Mesenchymal stem cell (in vitro differentiated cells and primary cell): Measurements from ENCODE around the gene TTLL10.

Experiments used
- DNase-seq: peaks from one replicate; pipeline ENCODE4 v3.0.0-alpha.2; 2013
- H2AFZ ChIP-seq: one replicate; pipeline ENCODE4 v1.6.1; 2013; ENCODE audit warnings: low read depth, mild to moderate bottlenecking, control low read depth, inconsistent platforms, low read length, moderate library complexity
- H2AK5ac ChIP-seq: 2 replicates; pipeline ENCODE4 v1.6.1; 2013; ENCODE audit warnings: low read length, moderate library complexity, mild to moderate bottlenecking, inconsistent platforms; ENCODE audit not compliant: severe bottlenecking
- H2BK120ac ChIP-seq: one replicate; pipeline ENCODE4 v1.6.1; 2013; ENCODE audit warnings: low read depth, mild to moderate bottlenecking, inconsistent platforms, low read length, moderate library complexity
- H2BK12ac ChIP-seq, 2 experiments: one replicate each; pipeline ENCODE4 v1.6.1; 2013; ENCODE audit warnings: inconsistent platforms in 2 of 2, low read length in 2 of 2, mild to moderate bottlenecking in 2 of 2, moderate library complexity in 2 of 2, control low read depth in 1 of 2
- H2BK15ac ChIP-seq: one replicate; pipeline ENCODE4 v1.6.1; 2013; ENCODE audit warnings: mild to moderate bottlenecking, low read depth, inconsistent platforms; ENCODE audit not compliant: poor library complexity, severe bottlenecking
- H2BK5ac ChIP-seq: 2 replicates; pipeline ENCODE4 v1.6.1; 2013; ENCODE audit warnings: low read depth, mild to moderate bottlenecking, low read length, control low read depth, inconsistent platforms; ENCODE audit not compliant: poor library complexity, severe bottlenecking
- H3K14ac ChIP-seq, 2 experiments: one replicate each; pipeline ENCODE4 v1.6.1; 2013; ENCODE audit warnings: inconsistent platforms in 2 of 2, low read length in 2 of 2, control low read depth in 1 of 2, mild to moderate bottlenecking in 1 of 2, moderate library complexity in 1 of 2
- H3K18ac ChIP-seq, 2 experiments: one replicate each; pipeline ENCODE4 v1.6.1; 2013; ENCODE audit warnings: inconsistent platforms in 2 of 2, low read length in 2 of 2, control low read depth in 1 of 2, low read depth in 1 of 2, mild to moderate bottlenecking in 1 of 2
- H3K23ac ChIP-seq, 2 experiments: one replicate each; pipeline ENCODE4 v1.6.1; 2013; ENCODE audit warnings: inconsistent platforms in 2 of 2, low read length in 2 of 2, mild to moderate bottlenecking in 2 of 2, moderate library complexity in 2 of 2, control low read depth in 1 of 2
- H3K27ac ChIP-seq: 2 replicates; pipeline ENCODE4 v1.5.1; 2013; ENCODE audit warnings: mild to moderate bottlenecking, moderate library complexity, low read length, control low read depth, inconsistent platforms; ENCODE audit not compliant: poor library complexity, severe bottlenecking
- H3K27me3 ChIP-seq, 2 experiments: 2 replicates each; pipeline versions ENCODE4 v1.6.1 to v1.7.0; 2013; ENCODE audit warnings: low read length in 2 of 2, mild to moderate bottlenecking in 2 of 2, moderate library complexity in 2 of 2, control low read depth in 1 of 2, inconsistent platforms in 1 of 2; ENCODE audit not compliant: control insufficient read depth in 1 of 2, insufficient read depth in 1 of 2
- H3K36me3 ChIP-seq, 2 experiments: 2 replicates each; pipeline versions ENCODE4 v1.6.1 to v1.7.0; 2013; ENCODE audit warnings: low read length in 2 of 2, control low read depth in 1 of 2, inconsistent platforms in 1 of 2, low read depth in 1 of 2, mild to moderate bottlenecking in 1 of 2; ENCODE audit not compliant: insufficient read depth in 2 of 2, control insufficient read depth in 1 of 2
- H3K4ac ChIP-seq, 2 experiments: one replicate each; pipeline ENCODE4 v1.6.1; 2013; ENCODE audit warnings: inconsistent platforms in 2 of 2, low read length in 2 of 2, mild to moderate bottlenecking in 2 of 2, moderate library complexity in 2 of 2, control low read depth in 1 of 2, low read depth in 1 of 2
- H3K4me1 ChIP-seq: 2 replicates; pipeline ENCODE4 v1.6.1; 2013; ENCODE audit warnings: low read depth, low read length, control low read depth; ENCODE audit not compliant: control insufficient read depth, insufficient read depth
- H3K4me2 ChIP-seq: 2 replicates; pipeline ENCODE4 v1.6.1; 2013; ENCODE audit warnings: low read length, mild to moderate bottlenecking, inconsistent platforms; ENCODE audit not compliant: poor library complexity, severe bottlenecking
- H3K4me3 ChIP-seq, 2 experiments: 2 replicates each; pipeline versions ENCODE4 v1.5.1 to v1.7.0; 2013; ENCODE audit warnings: low read length in 2 of 2, mild to moderate bottlenecking in 2 of 2, control low read depth in 1 of 2, low read depth in 1 of 2; ENCODE audit not compliant: insufficient read depth in 1 of 2
- H3K79me1 ChIP-seq: replicated peaks from 2 replicates; pipeline ENCODE4 v1.6.1; 2013; ENCODE audit warnings: mild to moderate bottlenecking, control low read depth, low read length, inconsistent platforms; ENCODE audit not compliant: poor library complexity, severe bottlenecking
- H3K9ac ChIP-seq: 2 replicates; pipeline ENCODE4 v1.7.0; 2013; ENCODE audit warnings: mild to moderate bottlenecking, low read length, moderate library complexity
- H3K9me3 ChIP-seq: 2 replicates; pipeline ENCODE4 v1.7.0; 2013; ENCODE audit warnings: mild to moderate bottlenecking, low read length; ENCODE audit not compliant: control insufficient read depth
- H4K8ac ChIP-seq: one replicate; pipeline ENCODE4 v1.6.1; 2013; ENCODE audit warnings: inconsistent platforms, mild to moderate bottlenecking, low read length, moderate library complexity
- H4K91ac ChIP-seq: one replicate; pipeline ENCODE4 v1.6.1; 2013; ENCODE audit warnings: mild to moderate bottlenecking, low read length, inconsistent platforms
- WGBS: methylation state at CpG from one replicate; pipeline ENCODE4 v1.1.7; 2013; ENCODE audit warnings: mixed read lengths; 5-methylcytosine and 5-hydroxymethylcytosine counted together

The TTLL10 gene

GRCh38 chr1:1245178-1245816 is 71.6 kb downstream of the TTLL10 start:
- Histone ChIP-seq H3K4ac (no peak overlapping the region), H3K4me2 (no peak overlapping the region), H3K4me3 (no peak overlapping the region), H4K91ac (no peak overlapping the region), H3K18ac (no peak overlapping the region), H3K4me1 (peaks cover 34% of the 10 kb centered on the region), H3K9me3 (no peaks in the 10 kb centered on the region), H2AFZ (no peak overlapping the region), H2BK15ac (no peak overlapping the region), H3K27me3 (peaks cover 6 to 20% of the 10 kb centered on the region in 2 experiments), H4K8ac (no peak overlapping the region), H3K36me3 (peaks cover 0 to 32% of the 10 kb centered on the region in 2 experiments), H3K79me1 (peaks cover 6% of the 10 kb centered on the region), H3K14ac (no peak overlapping the region), H3K23ac (no peak overlapping the region), H3K9ac (no peak overlapping the region), H2BK5ac (no peak overlapping the region), H2BK12ac (no peak overlapping the region), H2AK5ac (no peak overlapping the region), H2BK120ac (no peak overlapping the region), H3K27ac (no peak overlapping the region)
- DNase-seq, result no peak
- WGBS, result 87% methylated on average over 22 of the region's 23 CpGs

GRCh38 chr1:1245817-1246576 is 72.3 kb downstream of the TTLL10 start:
- Histone ChIP-seq H2AFZ (no peak overlapping the region), H3K18ac (peak overlapping the region; percentile 62 to 82), H3K27ac (no peak overlapping the region), H2BK5ac (no peak overlapping the region), H3K23ac (peak overlapping the region in 1 of 2 experiments; percentile 84), H2AK5ac (no peak overlapping the region), H3K4me1 (peaks cover 36% of the 10 kb centered on the region), H3K14ac (peak overlapping the region in 1 of 2 experiments; percentile 86), H3K4me2 (peak overlapping the region; percentile 62), H4K91ac (peak overlapping the region; percentile 39), H3K9me3 (no peaks in the 10 kb centered on the region), H3K9ac (no peak overlapping the region), H3K4me3 (no peak overlapping the region), H2BK12ac (peak overlapping the region; percentile 54 to 55), H2BK120ac (no peak overlapping the region), H3K27me3 (peaks cover 6 to 20% of the 10 kb centered on the region in 2 experiments), H3K36me3 (peaks cover 0 to 38% of the 10 kb centered on the region in 2 experiments), H2BK15ac (peak overlapping the region; percentile 89), H3K79me1 (peaks cover 10% of the 10 kb centered on the region), H4K8ac (peak overlapping the region; percentile 54), H3K4ac (peak overlapping the region in 1 of 2 experiments; percentile 64)
- DNase-seq, result no peak
- WGBS, result 54% methylated on average over 37 of the region's 45 CpGs

GRCh38 chr1:1246577-1247340 is 73.1 kb downstream of the TTLL10 start, which contains the start of gene C1QTNF12:
Gene C1QTNF12 (minus strand): TSS chr1:1246722. CDS start chr1:1246690, 32 bp downstream.
- Histone ChIP-seq H2BK15ac (peak within 1 kb of the TSS; percentile 89), H2AK5ac (no peak within 1 kb of the TSS), H4K8ac (peak within 1 kb of the TSS; percentile 54), H2BK120ac (no peak within 1 kb of the TSS), H3K4me3 (peak within 1 kb of the TSS in 1 of 2 experiments; percentile 22), H3K36me3 (peaks cover 0 to 44% of the 10 kb centered on the region in 2 experiments), H3K4ac (peak within 1 kb of the TSS in 1 of 2 experiments; percentile 64), H3K4me1 (peaks cover 32% of the 10 kb centered on the region), H3K27me3 (peaks cover 6 to 20% of the 10 kb centered on the region in 2 experiments), H3K14ac (peak within 1 kb of the TSS in 1 of 2 experiments; percentile 86), H2BK12ac (peak within 1 kb of the TSS; percentile 54 to 55), H2AFZ (no peak within 1 kb of the TSS), H4K91ac (peak within 1 kb of the TSS; percentile 39), H3K27ac (no peak within 1 kb of the TSS), H3K9me3 (no peaks in the 10 kb centered on the region), H3K4me2 (peak within 1 kb of the TSS; percentile 62), H3K79me1 (peaks cover 13% of the 10 kb centered on the region), H3K23ac (peak within 1 kb of the TSS in 1 of 2 experiments; percentile 84), H3K9ac (no peak within 1 kb of the TSS), H3K18ac (peak within 1 kb of the TSS; percentile 62 to 82), H2BK5ac (no peak within 1 kb of the TSS)
- DNase-seq, result no peak
- WGBS, result 13% methylated on average over 34 of the region's 74 CpGs
